ENCODE measurements around the gene C1QL2.

DNA sequence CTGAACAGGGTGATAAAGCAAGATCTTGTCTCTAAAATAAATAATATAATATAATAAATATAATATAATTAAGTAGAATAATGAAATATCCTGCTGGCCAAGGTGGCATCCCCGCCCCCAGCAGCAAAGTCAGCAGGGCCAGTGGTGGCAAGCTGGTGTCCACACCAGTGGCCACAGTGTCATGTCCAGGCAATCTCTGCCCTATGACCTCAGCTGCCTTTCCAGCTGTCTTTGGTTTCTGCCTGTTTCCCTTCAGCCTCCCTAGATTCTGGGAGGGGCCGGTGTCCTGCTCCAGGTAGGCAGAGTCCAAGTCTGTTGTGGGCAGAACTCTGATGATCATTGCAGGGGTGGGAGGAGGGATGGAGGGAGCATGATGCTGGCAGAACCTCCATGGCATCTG is 48.9 kb upstream of the C1QL2 start:
- TF ChIP-seq ZNF274 (IDR thresholded peaks at IDR 0.05; ENCODE audit: low read depth, low read length) (no peak), YY1 (IDR thresholded peaks at IDR 0.05; ENCODE audit: insufficient read depth, insufficient read length) (no peak), SUZ12 (IDR thresholded peaks at IDR 0.05; ENCODE audit: extremely low read depth, insufficient read depth, insufficient read length) (no peak)
